ENCODE data around the gene AASDH. TPM values are rescaled to one million over a fixed set of nuclear protein-coding genes. Genes with fewer than 3 reads are reported as not detected.

The AASDH gene
- total RNA-seq, 3 donors from 2014 or later (not counting 1 experiment from before 2014, with no cell fraction given): 9.5 to 14.2 (median 9.6) TPM

DNA sequence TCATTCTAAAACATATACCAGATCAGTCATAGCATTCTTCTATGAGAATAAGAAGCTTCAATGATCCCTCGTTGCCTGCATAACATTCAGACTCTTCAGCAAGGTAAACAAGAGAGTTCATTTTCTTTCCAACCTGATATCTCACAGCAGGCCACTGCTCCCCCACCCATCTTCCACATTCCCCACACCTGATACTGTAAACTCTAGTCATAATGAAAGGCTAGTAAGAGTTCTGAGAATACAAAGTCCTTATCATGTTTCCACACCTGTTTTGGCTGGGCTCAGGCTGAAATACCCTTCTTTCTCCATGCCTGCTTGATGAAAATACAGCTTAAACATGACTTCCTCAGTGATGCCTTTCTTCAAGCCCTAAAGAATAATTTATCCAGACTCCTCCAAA is 2.3 kb upstream of the AASDH start:
- no peaks in the 10 kb centered on the region for H3K27me3 ChIP-seq (ENCODE audit: control insufficient read depth, insufficient read depth, low read length)
- TF ChIP-seq, protein P1, sequence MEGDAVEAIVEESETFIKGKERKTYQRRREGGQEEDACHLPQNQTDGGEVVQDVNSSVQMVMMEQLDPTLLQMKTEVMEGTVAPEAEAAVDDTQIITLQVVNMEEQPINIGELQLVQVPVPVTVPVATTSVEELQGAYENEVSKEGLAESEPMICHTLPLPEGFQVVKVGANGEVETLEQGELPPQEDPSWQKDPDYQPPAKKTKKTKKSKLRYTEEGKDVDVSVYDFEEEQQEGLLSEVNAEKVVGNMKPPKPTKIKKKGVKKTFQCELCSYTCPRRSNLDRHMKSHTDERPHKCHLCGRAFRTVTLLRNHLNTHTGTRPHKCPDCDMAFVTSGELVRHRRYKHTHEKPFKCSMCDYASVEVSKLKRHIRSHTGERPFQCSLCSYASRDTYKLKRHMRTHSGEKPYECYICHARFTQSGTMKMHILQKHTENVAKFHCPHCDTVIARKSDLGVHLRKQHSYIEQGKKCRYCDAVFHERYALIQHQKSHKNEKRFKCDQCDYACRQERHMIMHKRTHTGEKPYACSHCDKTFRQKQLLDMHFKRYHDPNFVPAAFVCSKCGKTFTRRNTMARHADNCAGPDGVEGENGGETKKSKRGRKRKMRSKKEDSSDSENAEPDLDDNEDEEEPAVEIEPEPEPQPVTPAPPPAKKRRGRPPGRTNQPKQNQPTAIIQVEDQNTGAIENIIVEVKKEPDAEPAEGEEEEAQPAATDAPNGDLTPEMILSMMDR (IDR thresholded peaks at IDR 0.05): no peak
- Mint-ChIP-seq H3K27ac (peak overlapping the region; percentile 98 to 99), H3K9me3 (no peaks in the 10 kb centered on the region), H3K27me3 (ENCODE audit: low read depth in 2 of 2) (no peaks in the 10 kb centered on the region), H3K4me3 (peak overlapping the region; percentile 98), H3K4me1 (peaks cover 24 to 31% of the 10 kb centered on the region in 2 donors), H3K36me3 (no peaks in the 10 kb centered on the region)
- H3K36me3 ChIP-seq (ENCODE audit: control insufficient read depth, insufficient read depth, low read length): no peaks in the 10 kb centered on the region
- no peaks in the 10 kb centered on the region for H3K9me3 ChIP-seq (ENCODE audit: control insufficient read depth, insufficient read depth, low read length)
- H3K27ac ChIP-seq (ENCODE audit: low read length): no peak overlapping the region
- H3K4me1 ChIP-seq (ENCODE audit: control insufficient read depth, insufficient read depth, low read length): peaks cover 11% of the 10 kb centered on the region
- DNase-seq (no peak), ATAC-seq (no peak)
- intact Hi-C loops (cut with micrococcal nuclease): no loop called here
- no peak overlapping the region for H3K4me3 ChIP-seq (ENCODE audit: low read length)
- 77% methylated on average over 1 of the region's 1 CpG for WGBS (ENCODE audit: insufficient coverage)

DNA sequence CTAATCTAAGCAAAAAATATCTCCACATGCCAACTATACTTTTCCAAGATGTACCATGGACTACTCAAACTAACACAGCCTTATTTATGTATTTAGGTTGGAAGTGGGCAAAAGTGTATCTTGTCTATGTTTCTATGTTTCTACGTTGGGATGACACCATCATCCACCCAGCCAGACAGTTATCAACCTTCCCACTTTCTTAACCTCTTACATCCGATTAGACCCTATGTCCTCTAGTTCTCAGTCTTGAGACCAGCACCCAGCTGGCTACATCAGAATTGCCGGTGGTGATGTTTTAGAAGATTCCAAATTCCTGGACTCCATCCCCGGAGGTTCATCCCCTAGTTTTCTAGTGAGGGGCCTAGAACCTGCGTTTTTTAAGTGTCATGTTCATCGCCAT is 1.0 kb upstream of the AASDH start:
- H3K4me3 Mint-ChIP-seq: peak overlapping the region; percentile 98
- no peaks in the 10 kb centered on the region for H3K9me3 Mint-ChIP-seq
- no peaks in the 10 kb centered on the region for H3K36me3 Mint-ChIP-seq
- Histone ChIP-seq H3K4me3 (ENCODE audit: low read length) (peak overlapping the region; percentile 73), H3K27me3 (ENCODE audit: control insufficient read depth, insufficient read depth, low read length) (no peaks in the 10 kb centered on the region), H3K9me3 (ENCODE audit: control insufficient read depth, insufficient read depth, low read length) (no peaks in the 10 kb centered on the region), H3K4me1 (ENCODE audit: control insufficient read depth, insufficient read depth, low read length) (peaks cover 11% of the 10 kb centered on the region), H3K36me3 (ENCODE audit: control insufficient read depth, insufficient read depth, low read length) (no peaks in the 10 kb centered on the region), H3K27ac (ENCODE audit: low read length) (peak overlapping the region; percentile 94)
- TF ChIP-seq, protein P1 (IDR thresholded peaks at IDR 0.05): no peak
- H3K27ac Mint-ChIP-seq: peak overlapping the region; percentile 98 to 99
- H3K27me3 Mint-ChIP-seq (ENCODE audit: low read depth in 2 of 2): no peaks in the 10 kb centered on the region
- DNase-seq (no peak), ATAC-seq (no peak)
- 49% methylated on average over 5 of the region's 6 CpGs for WGBS (ENCODE audit: insufficient coverage)
- peaks cover 24 to 31% of the 10 kb centered on the region in 2 donors for H3K4me1 Mint-ChIP-seq
- intact Hi-C loops (cut with micrococcal nuclease): no loop called here

DNA sequence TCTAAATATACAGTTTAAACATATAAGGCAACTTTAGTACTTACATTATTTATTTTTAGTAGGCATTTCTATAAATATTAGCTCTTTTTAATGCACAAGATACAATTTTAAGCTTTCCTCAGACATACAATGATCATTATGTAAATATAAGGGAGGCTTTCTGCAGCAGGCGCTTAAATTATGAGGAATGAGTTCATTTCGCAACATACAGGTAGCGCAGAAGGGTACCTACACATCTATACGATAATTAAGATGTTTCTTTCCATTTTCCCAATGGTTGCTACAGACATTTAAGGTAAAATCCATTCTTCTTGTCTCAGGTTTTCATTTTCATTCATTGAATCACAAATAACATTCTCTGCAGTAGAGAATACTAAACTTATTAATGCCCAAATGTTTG is 1.2 kb downstream of the AASDH start:
- no peaks in the 10 kb centered on the region for H3K9me3 ChIP-seq (ENCODE audit: control insufficient read depth, insufficient read depth, low read length)
- WGBS (ENCODE audit: insufficient coverage): 100% methylated on average over 3 of the region's 4 CpGs
- DNase-seq (no peak), ATAC-seq (no peak)
- Mint-ChIP-seq H3K27me3 (ENCODE audit: low read depth in 2 of 2) (no peaks in the 10 kb centered on the region), H3K4me3 (peak overlapping the region; percentile 98), H3K4me1 (peaks cover 24 to 31% of the 10 kb centered on the region in 2 donors), H3K9me3 (no peaks in the 10 kb centered on the region), H3K36me3 (no peaks in the 10 kb centered on the region), H3K27ac (peak overlapping the region; percentile 98 to 99)
- TF ChIP-seq, protein P1 (IDR thresholded peaks at IDR 0.05): no peak
- H3K27ac ChIP-seq (ENCODE audit: low read length): peak overlapping the region; percentile 43
- intact Hi-C loops (cut with micrococcal nuclease): no loop called here
- H3K36me3 ChIP-seq (ENCODE audit: control insufficient read depth, insufficient read depth, low read length): no peaks in the 10 kb centered on the region
- no peak overlapping the region for H3K4me3 ChIP-seq (ENCODE audit: low read length)
- peaks cover 11% of the 10 kb centered on the region for H3K4me1 ChIP-seq (ENCODE audit: control insufficient read depth, insufficient read depth, low read length)
- no peaks in the 10 kb centered on the region for H3K27me3 ChIP-seq (ENCODE audit: control insufficient read depth, insufficient read depth, low read length)

DNA sequence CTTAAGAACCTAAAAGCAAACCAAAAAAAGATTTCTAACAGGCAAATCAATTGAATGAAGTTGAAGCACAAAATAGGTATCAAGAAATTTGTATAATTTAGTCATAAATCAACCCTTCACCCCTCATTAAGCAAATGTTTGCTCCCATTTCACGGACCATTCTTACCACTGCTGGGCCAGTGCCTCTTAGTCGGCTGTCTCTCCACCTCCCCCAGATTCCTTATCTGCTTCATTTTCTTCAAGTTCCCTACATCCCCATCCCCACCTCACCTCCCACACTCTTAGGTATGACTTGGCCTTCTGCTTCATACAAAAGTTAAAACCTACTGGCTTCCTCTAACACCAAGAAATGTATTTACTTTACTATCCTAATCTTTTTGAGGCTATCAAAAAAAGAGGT is 11.8 kb downstream of the AASDH start:
- Histone ChIP-seq H3K27ac (ENCODE audit: low read length) (no peak overlapping the region), H3K27me3 (ENCODE audit: control insufficient read depth, insufficient read depth, low read length) (no peaks in the 10 kb centered on the region), H3K9me3 (ENCODE audit: control insufficient read depth, insufficient read depth, low read length) (no peaks in the 10 kb centered on the region), H3K36me3 (ENCODE audit: control insufficient read depth, insufficient read depth, low read length) (peaks cover 2% of the 10 kb centered on the region), H3K4me3 (ENCODE audit: low read length) (no peak overlapping the region), H3K4me1 (ENCODE audit: control insufficient read depth, insufficient read depth, low read length) (no peaks in the 10 kb centered on the region)
- Mint-ChIP-seq H3K27ac (no peak overlapping the region), H3K4me1 (no peaks in the 10 kb centered on the region), H3K9me3 (no peaks in the 10 kb centered on the region), H3K27me3 (ENCODE audit: low read depth in 2 of 2) (no peaks in the 10 kb centered on the region), H3K4me3 (no peak overlapping the region), H3K36me3 (peaks cover 6% of the 10 kb centered on the region)
- ATAC-seq (no peak), DNase-seq (no peak)
- intact Hi-C loops (cut with micrococcal nuclease): no loop called here
- TF ChIP-seq, protein P1 (IDR thresholded peaks at IDR 0.05): no peak
- WGBS (ENCODE audit: insufficient coverage): 90% methylated on average over 2 of the region's 2 CpGs
